ENCODE results near the gene SLC12A7. TPM values are rescaled to one million over a fixed set of nuclear protein-coding genes. Genes with fewer than 3 reads are reported as not detected.

Gene SLC12A7
- total RNA-seq, 4 donors from 2014 or later = 10.6 to 32.2 (median 18.1) TPM

DNA sequence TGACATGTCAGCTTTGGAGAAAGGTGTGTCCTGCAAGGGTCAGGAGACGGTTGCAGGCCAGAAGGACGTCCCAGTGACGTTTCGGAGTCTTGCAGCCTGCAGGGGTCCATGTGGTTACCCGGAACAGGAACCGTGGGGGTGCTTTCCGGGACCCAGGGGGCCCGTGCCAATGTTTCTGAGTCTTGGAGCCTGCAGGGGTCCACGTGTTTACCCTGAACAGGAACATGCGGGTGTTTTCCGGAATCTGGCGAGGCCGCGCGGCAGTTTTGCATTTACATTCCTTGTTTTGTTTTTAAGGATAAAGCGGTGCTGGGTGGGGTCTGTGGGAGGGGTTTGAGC, 72.7 kb downstream of the SLC12A7 start:
- no peak for DNase-seq (ENCODE audit: low spot score in 2 of 2)
- WGBS, 2 donors = 79 to 83% methylated on average over 16 of the region's 16 CpGs
- TF ChIP-seq POLR2A (IDR thresholded peaks at IDR 0.05) (no peak), CTCF (IDR thresholded peaks at IDR 0.05) (no peak)
- H3K4me3 ChIP-seq (ENCODE audit: low read depth, poor library complexity, severe bottlenecking) = no peak overlapping the region
- intact Hi-C loops (cut with DNase I; ENCODE audit: low total_unique reads) = no loop called here

GRCh38 chr5:1038417-1039209, 73.2 kb downstream of the SLC12A7 start:
- intact Hi-C loops (cut with DNase I; ENCODE audit: low total_unique reads) = no loop called here
- no peak overlapping the region for H3K4me3 ChIP-seq (ENCODE audit: low read depth, poor library complexity, severe bottlenecking)
- TF ChIP-seq POLR2A (IDR thresholded peaks at IDR 0.05) (no peak), CTCF (IDR thresholded peaks at IDR 0.05) (no peak)
- DNase-seq (ENCODE audit: low spot score in 2 of 2) = peak in 1 of 2 donors; percentile 79
- 79 to 85% methylated on average over 27 of the region's 28 CpGs for WGBS, 2 donors

DNA sequence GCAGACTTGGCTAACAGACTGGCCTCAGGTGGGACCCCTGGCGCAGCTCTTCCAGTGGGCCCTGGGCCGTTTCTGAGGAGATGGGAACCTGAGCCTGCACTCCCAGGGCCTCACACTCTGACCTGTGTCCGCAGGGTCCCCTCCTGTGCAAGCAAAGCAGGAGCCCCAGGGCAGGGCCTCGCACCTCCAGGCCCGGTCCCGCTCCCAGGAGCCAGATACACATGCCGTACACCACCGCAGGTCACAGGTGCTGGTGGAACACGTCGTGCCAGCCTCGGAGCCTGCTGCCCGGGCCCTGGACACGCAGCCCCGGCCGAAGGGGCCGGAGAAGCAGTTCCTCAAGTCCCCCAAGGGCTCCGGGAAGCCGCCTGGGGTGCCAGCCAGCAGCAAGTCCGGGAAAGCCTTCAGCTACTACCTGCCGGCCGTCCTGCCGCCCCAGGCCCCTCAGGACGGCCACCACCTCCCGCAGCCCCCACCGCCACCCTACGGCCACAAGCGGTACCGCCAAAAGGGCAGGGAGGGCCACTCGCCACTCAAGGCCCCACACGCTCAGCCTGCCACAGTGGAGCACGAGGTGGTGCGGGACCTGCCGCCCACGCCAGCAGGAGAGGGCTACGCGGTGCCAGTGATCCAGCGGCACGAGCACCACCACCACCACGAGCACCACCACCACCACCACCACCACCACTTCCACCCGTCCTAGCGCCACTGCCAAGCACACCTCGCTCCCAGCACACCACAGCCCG, 74.0 kb downstream of the SLC12A7 start:
- H3K4me3 ChIP-seq (ENCODE audit: low read depth, poor library complexity, severe bottlenecking) = no peak overlapping the region
- WGBS, 2 donors = 89 to 97% methylated on average over 22 to 36 of the region's 43 CpGs
- TF ChIP-seq CTCF (IDR thresholded peaks at IDR 0.05) (no peak), POLR2A (IDR thresholded peaks at IDR 0.05) (no peak)
- intact Hi-C loops (cut with DNase I; ENCODE audit: low total_unique reads) = no loop called here
- DNase-seq (ENCODE audit: low spot score in 2 of 2) = peak in 1 of 2 donors; percentile 80

- no peak for TF ChIP-seq CTCF (IDR thresholded peaks at IDR 0.05)
- no peak for TF ChIP-seq POLR2A (IDR thresholded peaks at IDR 0.05)
- WGBS, 2 donors = 47 to 62% methylated on average over 10 to 12 of the region's 16 CpGs
- intact Hi-C loops (cut with DNase I; ENCODE audit: low total_unique reads) = no loop called here
- peak in 1 of 2 donors; percentile 80 for DNase-seq (ENCODE audit: low spot score in 2 of 2)
- no peak overlapping the region for H3K4me3 ChIP-seq (ENCODE audit: low read depth, poor library complexity, severe bottlenecking)
Measured at GRCh38 chr5:1037123-1037670, 74.7 kb downstream of the SLC12A7 start.

DNA sequence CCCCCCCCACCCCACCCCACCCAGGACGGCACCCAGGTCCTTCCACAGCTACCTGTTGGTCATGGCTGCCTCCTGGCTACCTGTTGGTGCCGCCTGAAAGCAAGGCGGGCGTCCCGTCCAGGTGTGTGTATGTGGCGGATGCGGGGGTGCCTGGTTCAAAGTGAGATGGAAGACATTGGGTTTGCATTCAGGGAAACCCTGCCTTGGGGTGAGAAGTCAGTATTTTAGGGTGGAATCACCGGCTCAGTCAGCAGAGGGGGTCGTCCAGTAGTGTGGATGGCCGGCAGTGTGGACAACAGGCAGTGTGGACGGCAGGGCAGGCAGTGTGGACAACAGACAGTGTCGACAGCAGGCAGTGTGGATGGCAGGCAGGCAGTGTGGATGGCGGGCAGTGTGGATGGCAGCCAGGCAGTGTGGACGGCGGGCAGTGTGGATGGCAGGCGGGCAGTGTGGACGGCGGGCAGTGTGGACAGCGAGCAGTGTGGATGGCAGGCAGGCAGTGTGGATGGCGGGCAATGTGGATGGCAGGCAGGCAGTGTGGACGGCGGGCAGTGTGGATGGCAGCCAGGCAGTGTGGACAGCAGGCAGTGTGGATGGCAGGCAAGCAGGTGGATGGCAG, 75.2 kb downstream of the SLC12A7 start:
- no peak overlapping the region for H3K4me3 ChIP-seq (ENCODE audit: low read depth, poor library complexity, severe bottlenecking)
- 88 to 92% methylated on average over 21 to 22 of the region's 22 CpGs for WGBS, 2 donors
- TF ChIP-seq CTCF (IDR thresholded peaks at IDR 0.05) (no peak), POLR2A (IDR thresholded peaks at IDR 0.05) (no peak)
- intact Hi-C loops (cut with DNase I; ENCODE audit: low total_unique reads) = no loop called here
- peak in 1 of 2 donors; percentile 73 for DNase-seq (ENCODE audit: low spot score in 2 of 2)
